Stimulated activated CD4-positive, alpha-beta T cell treated with anti-CD3 and anti-CD28 coated beads, Interleukin-15, amount 100 ng/mL, for 48 hours (primary cell): Measurements from ENCODE around the gene DUSP12.
A peak's percentile ranks its signal among the peaks of the same experiment; 100 is the strongest.
"Not testable (repeated sequence)": the region's sequence is repeated elsewhere in the genome, so short reads cannot be mapped to it uniquely, and the experiment has no call there.

Experiments
- DNase-seq, 2 donors: peaks; one replicate each; pipeline ENCODE4 v3.0.0-alpha.2; 2020; ENCODE audit warnings: low read depth in 2 of 2

Gene DUSP12, protein sequence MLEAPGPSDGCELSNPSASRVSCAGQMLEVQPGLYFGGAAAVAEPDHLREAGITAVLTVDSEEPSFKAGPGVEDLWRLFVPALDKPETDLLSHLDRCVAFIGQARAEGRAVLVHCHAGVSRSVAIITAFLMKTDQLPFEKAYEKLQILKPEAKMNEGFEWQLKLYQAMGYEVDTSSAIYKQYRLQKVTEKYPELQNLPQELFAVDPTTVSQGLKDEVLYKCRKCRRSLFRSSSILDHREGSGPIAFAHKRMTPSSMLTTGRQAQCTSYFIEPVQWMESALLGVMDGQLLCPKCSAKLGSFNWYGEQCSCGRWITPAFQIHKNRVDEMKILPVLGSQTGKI

DNA sequence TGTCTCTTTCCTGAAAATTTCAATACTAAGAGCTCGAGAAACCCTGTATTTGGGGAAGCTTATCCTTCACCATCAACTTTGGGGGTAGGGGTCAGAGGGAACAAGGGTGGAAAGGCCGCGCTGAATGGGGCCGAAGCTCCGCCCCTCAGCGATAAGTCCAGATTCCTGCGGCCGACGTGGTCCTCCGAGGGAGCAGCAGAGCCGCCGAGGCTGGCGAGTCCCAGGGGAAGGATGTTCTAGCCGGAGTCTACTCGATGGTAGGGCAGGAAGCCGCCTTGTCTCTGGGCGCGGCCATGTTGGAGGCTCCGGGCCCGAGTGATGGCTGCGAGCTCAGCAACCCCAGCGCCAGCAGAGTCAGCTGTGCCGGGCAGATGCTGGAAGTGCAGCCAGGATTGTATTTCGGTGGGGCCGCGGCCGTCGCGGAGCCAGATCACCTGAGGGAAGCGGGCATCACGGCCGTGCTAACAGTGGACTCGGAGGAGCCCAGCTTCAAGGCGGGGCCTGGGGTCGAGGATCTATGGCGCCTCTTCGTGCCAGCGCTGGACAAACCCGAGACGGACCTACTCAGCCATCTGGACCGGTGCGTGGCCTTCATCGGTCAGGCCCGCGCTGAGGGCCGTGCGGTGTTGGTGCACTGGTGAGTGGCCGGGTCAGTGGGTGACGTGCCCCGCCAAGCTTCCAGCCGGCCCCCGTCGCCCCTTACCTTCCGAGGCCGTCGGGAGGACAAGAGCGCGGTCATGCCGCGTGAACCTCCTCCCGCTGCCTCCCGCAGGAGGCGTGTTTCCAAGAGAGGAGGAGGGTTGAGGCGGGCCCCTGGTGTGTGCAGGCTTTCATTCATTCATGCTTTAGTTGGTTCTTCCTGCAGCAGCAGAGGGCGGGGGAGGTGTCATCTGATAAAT lies at the start of gene DUSP12:
Gene DUSP12 (plus strand): TSS at position 278 of the 899 bp plus-strand sequence. CDS start 16 bp downstream, at position 294.
- DNase-seq = peak; percentile 87 to 88

DNA sequence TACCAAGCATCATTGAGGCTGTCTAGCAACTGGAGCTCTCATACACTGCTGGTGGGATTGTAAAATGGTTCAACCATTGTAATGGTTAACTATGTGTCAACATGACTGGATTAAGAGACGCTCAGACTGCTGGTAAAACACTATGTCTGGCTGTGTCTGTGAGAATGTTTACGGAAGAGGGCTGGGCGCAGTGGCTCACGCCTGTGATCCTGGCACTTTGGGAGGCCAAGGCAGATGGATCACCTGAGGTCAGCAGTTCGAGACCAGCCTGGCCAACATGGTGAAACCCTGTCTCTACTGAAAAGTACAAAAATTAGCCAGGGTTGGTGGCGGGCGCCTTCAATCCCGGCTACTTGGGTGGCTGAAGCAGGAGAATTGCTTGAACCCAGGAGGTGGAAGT lies 47.3 kb upstream of the DUSP12 start:
- no peak for DNase-seq

DNA sequence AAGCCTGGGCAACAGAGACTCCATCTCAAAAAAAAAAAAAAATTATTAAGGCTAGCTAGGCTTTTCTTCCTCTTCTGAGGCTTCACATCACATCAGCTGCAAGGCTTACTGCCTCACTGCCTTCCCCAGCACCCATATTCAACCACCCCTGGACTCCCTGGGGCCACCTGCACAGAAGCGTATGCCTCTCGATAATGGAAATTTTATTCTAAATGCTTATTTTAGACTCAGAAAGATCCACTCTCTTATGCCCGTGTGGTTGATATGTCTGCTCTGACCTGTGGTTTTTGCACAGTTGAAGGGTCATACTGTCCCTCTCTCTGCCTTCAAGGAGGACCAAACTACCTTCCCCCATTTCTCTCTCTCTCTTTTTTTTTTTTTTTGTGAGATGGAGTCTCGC lies 44.0 kb upstream of the DUSP12 start:
- no peak for DNase-seq

DNA sequence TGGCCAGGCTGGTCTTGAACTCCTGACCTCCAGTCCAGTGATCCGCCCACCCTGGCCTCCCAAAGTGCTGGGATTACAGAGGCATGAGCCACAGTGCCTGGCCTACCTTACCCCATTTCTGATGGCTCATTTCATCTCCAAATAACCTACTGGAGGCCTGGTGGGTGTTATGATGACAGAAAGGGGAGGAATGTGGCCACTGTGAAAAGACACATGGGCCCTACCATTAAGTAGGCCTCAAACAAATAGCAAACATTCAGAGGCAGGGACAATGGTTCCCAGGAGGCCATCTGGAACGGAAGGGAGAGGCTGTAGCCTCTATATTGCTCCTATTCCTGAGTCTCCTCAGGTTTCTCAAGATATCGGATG lies 43.5 kb upstream of the DUSP12 start:
- no peak for DNase-seq

DNA sequence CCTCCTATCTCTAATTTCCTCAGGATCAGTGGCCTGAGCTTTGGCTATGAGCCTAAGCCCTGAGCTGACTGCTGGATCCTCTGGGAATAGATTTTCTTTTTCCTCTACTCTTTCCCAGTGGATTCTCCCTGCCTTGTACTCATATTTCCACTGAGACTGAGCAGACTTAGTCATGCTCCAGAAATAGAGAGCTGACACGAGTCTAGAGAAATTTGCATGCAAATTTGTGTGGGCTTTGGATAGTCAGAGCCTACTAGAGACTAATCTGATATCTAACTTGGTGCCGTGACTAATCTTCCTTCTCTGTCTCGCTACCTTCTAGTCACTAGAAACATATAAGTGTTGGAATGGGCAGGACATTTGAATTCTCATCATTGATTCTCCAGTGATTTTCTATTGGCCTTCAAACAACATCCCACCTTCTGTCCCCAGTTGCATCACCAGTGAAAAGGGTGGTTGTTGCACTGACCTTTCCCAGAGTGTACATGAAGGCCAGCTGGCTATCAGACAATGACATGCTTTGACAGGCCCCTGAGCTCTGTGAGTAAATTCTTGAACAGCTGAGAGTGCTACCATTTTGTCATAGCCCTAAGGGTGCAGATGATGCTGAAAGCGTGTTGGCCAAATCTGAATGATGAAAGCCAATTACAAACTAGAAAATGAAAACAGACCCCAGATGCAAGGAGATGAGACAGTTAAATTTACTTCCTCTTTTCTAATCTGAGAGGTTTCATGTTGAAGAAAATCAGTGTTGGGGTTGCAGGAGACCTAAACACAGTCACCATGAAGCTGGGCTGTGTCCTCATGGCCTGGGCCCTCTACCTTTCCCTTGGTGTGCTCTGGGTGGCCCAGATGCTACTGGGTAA lies 42.9 kb upstream of the DUSP12 start, which contains the start of gene FCRLA:
Gene FCRLA (plus strand): TSS at position 748 of the 866 bp plus-strand sequence. CDS start 36 bp downstream, at position 784.
- DNase-seq = no peak

DNA sequence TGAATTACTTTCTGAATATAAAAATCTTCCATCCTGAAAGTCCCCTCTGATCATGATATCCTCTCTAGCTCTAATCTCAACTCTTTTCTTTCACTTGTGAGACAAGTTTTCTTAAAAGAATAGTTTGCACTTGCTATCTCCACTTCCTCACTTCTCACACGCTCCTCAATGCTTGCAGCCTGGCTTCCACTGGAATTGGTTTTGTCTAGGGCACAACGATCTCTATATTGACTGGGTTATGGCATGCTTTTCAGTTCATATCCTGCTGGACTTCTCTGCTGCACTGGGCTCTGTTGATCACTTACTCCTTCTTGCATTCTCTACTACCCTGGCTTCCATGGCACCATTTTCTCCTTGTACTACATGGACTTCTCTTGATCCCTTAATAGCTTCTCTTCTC lies 42.1 kb upstream of the DUSP12 start:
- DNase-seq = no peak

DNA sequence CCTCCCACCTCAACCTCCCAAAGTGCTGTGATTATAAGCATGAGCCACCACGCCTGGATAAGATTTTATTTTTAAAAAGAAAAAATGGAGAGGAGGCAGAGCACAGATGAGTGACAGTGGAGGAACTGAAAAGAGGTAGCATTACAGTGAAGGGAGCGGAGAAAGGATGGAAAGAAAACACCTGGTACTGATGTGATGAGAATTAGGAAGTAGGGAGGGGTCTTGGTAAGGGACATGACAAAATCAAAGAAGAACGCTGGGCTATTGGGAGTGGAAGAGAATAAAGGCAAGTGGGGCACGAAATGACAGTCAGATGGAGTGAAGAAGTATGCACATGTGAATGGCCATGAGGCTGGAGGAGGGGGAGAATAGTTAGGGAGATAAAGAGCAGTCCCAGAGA lies 40.2 kb upstream of the DUSP12 start:
- no peak for DNase-seq

DNA sequence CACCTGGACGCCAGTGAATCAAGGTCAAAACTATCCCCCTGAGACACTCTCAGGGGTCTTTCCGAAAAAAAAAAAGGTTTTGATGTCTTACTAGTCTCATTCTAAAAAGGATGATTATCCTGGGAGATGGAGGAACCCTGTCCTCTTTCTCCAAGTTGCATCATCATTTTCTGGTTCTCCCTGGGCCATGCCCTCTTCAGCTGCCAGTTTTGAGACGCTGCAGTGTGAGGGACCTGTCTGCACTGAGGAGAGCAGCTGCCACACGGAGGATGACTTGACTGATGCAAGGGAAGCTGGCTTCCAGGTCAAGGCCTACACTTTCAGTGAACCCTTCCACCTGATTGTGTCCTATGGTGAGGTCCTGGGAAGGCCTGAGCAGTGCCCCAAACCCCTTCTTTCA lies 39.0 kb upstream of the DUSP12 start:
- no peak for DNase-seq

DNA sequence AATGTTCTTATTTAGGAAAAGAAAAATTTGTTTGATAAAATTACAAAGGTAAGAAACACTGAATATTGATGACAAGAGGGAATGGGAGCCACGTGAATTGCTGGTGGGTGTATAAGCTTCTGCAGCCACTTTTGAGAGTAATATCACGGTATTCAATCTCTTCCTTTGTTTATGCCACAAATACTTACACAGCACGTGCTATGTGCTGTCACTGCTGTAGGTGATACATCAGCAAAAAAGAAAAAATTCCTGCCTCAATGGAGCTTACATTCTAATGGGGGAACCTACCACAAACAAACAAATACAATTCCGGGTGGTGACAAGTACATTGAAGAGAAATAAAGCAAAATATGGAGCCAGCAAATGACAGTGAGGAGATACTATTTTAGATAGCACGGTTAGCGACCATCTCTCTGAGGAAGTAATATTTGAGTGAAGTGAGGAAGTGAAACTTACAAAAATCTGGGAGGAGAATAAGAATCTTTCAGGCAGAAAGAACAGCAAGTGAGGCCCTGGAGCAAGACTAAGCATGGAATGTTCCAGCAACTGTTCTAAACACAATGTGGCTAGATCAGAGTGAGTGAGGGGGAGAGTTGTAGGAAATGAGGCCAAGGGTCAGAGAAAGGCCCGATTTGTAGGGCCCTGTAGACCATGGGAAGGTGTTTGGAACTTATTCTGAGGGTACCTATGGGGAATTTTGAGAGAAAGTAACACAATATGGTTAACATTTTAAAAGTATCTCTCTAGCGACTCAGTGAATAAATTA lies 30.8 kb upstream of the DUSP12 start:
- DNase-seq = no peak

DNA sequence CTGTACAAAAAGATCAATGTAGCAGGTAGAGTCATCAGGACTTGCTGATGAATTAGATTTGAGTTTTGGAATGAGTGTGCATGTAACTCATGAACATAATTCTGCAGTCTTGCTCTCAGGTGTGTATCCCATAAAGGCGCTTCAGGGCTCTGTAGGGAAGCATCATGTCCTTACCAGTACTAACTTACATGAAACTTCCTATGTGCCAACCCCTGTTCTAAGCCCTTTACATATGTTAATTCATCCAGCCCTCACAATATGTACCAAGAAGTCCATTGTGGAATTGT lies 30.3 kb upstream of the DUSP12 start:
- DNase-seq = no peak

DNA sequence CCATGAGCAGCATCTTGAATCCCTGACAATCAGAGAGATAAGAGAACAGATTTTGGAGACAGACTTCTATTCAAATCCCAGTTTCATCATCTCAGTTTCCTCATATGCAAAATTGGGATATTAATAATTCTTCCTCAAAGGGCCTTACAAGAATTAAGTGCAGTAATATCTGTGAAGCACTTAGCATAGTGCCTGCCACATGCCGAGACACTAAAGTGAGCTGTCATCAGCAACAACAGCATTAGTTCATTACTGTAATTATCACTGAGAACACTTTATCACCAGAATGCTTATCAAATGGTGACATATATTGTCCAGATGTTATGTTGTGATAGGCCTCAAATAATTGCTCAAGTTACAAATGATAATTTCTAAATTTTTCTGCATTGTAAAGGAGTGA lies 29.2 kb upstream of the DUSP12 start:
- DNase-seq = no peak

DNA sequence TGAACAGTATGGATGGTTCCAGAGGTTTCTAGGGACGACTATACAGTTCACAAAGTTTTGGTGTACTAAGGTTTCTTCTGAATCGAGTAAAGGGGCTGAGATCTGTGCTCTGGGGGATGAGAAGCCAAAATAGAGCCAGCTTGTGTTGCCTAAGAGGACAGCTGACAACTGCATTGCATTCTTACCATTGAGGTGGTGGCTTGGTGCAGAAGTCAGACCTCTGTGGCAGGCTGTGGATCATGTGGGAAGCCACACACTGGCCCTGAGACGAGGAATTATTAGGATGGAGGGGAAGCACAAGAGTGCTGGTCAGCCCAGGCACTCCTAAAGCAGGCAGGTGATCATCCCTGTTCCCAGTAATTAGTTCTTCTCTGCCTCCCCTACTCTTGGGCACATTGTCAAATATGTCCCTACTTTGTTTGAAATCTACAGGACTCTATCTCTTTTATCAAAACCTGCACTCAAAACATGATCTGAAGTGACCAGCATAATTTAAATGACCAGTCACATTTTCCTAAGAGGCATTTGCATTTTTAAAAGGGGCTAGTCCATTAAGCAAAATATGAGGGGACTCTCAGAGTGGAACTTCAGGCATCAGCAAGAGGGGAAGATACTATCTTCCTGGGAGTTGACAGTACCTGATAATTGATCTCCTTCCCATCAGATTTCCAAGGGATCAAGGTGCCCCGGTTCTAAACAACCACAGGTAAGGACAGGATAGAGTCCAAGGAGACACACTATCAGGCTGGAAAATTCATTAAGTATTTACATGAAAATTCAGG lies 28.4 kb upstream of the DUSP12 start, which contains the start of gene FCRLB:
Gene FCRLB (plus strand): TSS at position 589 of the 782 bp plus-strand sequence. CDS start 1,129 bp downstream, outside the sequence.
- DNase-seq = no peak

DNA sequence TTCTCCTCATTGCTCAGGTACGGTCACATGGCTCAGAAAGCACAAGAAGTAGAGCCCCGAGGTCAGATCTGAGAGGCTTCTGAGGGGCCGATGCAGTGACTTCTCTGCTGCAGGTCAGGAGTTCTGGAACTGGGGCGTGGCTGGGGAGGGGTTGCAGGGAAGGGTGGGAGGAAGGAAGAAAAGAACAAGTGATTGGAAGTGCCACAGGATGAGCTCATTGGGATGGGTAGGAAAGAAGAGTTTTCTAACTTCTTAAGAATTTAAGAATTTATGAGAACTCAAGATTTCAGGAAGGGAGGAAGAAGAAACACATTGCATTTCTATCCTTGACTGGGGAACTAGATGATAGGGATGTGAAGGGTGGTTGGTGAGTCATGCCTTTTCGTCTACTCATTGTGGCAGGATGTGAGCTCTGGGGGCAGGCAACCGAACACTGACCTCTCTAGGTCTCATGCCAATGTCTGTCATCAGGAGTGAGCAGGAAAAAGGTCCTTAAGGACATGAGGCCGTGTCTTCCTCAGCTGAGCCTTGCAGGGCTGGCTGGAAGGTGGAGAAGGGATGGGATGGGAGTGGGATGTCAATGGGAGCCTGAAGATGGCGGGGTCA lies 27.7 kb upstream of the DUSP12 start:
- no peak for DNase-seq

DNA sequence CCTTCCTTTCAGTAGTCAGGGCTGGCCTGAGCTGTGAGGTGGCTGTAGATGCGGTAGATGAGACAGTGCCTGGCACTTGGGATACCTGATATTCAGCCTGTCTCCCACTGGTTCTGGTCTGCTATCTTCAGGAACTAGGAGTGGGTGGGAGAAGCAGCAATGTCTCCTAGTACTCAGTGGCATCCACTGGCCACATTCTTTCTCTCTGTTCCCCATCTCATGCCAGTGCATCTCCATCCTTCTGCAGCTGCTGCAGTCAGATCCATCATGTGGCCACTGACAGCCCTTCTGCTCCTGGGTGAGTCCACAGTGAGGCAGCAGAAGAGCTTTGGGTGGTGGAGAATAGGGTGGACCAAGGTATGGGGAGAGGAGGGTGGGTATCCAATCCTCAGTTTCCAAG lies 27.2 kb upstream of the DUSP12 start:
- DNase-seq = no peak

DNA sequence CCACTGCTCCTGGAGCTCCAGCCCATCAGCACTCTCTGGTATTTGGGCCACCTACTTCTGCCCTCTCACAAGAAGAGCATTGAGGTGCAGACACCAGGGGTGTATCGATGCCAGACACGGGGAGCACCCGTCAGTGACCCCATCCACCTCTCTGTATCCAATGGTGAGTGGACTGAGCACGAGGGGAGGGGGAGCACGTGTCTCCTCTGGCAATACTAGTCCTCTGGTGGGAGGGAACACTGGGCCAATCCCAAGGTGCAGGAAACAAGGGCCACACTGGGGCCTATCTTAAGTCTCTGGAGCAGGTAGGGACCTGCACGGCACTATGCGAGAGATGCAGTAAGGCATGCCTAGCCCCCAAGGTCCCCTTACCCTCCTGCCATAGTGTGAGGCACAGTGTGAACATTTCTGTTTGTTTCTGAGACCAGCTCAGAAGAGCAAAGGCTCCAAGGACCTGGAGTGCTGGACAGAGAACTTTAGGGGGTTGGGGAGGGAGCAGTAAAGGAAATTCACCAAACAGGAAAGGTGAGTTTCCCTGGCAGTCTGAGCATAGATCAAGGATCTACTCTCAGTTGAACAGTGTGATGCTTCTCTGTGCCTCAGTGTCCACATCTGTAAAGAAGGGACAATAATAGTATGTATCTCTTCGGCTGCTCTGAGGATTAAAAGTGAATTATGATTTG lies 26.0 kb upstream of the DUSP12 start:
- DNase-seq = no peak

DNA sequence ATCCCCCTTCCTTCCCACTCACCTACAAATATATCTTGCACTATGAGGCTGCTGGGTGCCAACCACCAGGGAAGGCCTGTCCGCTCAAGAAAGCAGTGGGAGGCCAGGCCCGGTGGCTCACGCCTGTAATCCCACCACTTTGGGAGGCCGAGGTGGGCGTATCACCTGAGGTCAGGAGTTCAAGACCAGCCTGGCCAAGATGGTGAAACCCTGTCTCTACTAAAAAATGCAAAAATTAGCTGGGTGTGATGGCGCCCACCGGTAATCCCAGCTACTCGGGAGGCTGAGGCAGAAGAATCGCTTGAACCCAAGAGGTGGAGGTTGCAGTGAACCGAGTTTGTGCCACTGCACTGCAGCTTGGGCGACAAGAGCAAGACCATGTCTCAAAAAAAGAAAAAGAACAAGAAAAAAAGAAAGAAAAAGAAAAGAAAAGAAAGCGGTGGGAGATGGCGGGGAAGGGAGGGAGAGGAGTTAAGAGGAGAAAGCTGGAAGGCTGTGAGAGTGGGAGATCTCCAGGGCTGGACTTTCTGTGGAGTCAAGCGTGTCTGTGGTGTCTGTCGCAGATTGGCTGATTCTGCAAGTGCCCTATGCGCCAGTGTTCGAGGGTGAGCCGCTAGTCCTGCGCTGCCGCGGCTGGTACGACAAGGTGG lies 24.2 kb upstream of the DUSP12 start:
- DNase-seq = not testable (repeated sequence)

DNA sequence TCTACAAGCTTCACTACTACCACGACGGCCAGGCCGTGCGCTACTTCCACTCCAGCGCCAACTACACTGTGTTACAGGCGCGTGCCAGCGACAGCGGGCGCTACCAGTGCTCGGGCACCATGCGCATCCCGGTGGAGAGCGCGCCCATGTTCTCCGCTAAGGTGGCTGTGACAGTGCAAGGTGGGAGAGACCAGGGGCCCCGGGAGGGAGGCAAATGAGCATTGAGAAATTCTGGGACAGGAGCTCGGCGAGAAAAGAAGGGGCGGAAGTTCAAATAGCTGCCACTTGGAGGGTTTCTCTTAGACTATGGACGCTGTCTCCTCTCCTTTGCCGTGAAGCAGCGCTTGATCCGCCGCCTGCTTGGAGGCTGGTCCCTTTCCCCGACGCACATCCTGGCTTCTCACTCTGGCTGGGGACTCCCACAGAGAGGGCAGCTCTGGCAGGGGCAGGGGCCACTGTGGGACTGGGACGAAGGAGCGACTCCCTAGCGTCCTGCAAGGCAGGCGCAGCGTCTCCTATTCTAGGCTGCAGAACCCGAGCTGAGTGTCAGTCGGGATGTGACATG lies 23.6 kb upstream of the DUSP12 start:
- DNase-seq = no peak

DNA sequence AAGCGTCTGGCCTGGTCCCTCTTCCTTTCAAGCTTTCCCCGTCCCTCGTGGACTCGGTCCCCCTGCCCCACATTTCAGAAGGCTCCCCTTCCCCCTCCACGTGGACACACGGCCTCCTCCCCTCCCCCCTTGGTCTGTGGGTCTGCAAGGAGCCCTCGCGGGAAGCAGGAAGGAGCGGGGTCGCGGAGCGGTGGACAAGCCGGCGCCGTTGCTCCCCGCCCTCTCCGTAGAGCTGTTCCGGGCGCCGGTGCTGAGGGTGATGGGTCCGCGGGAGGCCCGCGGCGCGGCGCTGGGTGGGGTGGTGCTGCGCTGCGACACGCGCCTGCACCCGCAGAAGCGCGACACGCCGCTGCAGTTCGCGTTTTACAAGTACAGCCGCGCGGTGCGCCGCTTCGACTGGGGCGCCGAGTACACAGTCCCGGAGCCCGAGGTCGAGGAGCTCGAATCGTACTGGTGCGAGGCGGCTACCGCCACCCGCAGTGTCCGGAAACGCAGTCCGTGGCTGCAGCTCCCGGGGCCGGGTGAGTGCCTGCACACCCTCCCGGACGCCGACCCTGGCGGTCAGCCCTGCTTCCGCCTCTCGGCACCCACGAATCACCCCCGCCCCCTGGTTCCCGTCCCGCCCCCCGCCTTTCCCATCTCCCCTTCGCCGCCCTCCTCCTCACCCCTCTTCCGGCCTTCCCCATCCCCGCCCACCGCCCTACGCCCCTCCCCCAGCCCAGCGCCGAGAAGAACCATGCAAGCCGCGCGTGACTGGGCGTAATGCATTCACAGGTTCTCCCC lies 22.9 kb upstream of the DUSP12 start:
- no peak for DNase-seq
